NCI-H510A treated with DMSO at 0.1 percent for 48 hours (cell line): ENCODE data around the gene CTNS.

ENCODE experiments used
- DNase-seq: peaks from one replicate; lab custom pipeline; 2025; lab: John Stamatoyannopoulos, UW

Gene CTNS

DNA sequence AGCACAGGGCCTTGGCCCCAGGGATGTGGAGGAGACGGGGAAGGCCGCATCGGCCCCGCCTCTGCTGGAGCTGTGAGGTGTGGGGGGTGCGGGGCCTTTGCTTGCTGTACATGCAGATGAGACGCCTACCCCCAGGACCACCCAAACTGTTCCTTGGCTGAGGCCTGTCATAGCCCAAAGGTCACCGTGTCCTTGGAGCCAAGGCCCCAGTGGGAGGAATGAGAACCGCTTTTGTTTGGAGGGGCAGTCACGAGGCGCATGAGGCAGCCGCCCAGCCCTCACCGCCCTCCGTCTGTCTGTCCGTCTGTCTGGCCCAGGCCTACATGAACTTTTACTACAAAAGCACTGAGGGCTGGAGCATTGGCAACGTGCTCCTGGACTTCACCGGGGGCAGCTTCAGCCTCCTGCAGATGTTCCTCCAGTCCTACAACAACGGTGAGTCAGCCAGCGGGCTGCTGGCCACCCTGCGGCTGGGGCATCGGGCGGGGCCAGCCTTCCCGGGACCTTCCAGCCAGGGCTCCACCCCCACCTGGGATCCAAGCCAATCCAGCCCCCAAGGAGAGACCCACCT is 23.1 kb downstream of the CTNS start:
- DNase-seq: no peak

DNA sequence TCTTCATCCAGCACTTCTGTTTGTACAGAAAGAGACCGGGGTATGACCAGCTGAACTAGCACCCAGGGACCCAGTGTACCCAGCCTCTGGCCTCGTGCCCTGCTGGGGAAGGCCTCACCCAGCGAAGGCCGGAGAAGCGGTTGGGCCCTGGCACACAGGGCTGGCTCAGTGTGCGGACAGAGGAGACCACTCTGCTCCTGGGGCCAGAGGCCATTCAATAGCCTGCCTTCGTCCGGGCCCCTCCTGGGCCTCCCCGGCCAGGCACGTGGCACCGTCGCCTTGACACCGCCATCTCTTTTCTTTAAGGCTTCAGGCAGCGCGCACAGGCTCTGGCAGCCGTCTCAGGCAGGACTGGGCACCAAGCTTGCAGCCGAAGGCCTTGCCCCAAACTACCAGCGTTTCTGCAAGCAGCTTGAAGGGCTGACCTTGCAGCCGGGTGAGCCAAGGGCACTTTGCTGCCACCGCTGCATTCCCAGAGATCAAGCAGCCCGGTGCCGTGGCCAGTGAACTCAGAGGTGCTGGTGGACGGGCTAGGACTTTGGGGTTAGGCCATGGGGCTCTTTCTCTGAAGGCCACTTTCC is 23.8 kb downstream of the CTNS start:
- no peak for DNase-seq

DNA sequence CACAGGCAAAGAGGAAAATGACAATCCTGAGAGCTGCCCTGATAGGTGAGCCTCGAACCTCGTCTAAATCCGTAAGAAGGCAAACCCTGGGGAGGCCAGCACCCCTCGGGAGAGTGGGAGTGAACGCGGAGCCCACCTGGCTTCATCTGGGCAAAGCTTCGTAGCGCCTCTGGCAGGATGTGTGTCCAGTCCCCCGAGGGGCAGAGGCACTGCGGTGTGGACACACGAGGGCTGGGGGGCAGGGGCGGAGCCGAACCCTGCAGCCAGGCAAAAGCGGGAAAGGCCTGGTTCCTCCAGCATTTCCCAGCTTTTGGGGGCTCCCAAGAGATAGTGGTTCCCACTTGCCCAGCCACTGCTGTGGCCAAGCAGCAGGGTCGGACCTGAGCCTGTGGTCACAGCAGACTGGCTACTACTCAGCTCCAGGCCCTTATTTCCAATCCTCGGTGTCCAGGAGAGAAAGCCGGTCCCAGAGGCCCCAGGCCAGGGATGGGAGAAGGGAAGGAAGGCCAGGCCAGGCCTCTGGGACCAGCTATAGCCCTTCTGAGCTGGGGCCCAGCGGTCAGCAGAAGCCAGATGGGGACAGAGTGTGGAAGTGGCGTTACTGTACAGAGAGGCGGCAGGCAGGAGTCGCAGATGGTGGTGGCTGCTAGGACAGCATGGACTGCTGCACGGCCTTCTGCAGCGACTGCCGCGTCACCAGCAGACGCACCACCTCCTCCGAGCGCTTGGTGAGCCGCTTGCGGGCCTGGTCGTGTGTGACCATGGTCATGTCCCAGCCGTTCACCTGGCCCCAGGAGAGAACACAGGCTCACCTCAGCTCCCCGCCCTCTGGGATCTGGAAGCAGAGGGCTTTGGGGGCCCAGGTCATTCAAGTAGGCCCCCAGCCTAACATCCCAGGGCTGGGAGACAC is 26.8 kb downstream of the CTNS start:
- DNase-seq: no peak

DNA sequence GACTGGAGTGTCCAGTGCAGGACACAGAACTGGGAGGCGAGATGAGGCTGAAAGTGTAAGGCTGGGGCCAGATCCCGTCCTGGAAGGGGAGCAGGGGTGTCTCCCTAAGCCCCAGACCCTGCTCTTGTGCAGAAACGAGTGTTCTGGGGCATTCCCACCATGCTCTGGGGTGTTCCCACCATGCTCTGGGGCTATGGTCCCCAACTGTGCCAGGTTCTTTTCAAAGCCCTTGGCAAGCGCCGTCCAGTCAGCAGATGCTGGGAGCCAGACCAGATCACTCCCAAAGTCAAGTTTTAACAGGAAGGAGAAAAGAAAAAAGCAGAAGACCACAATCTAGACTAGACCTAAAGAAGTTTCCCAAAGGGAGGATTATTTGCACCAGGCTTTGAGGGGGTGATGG is 29.3 kb downstream of the CTNS start:
- DNase-seq: no peak

DNA sequence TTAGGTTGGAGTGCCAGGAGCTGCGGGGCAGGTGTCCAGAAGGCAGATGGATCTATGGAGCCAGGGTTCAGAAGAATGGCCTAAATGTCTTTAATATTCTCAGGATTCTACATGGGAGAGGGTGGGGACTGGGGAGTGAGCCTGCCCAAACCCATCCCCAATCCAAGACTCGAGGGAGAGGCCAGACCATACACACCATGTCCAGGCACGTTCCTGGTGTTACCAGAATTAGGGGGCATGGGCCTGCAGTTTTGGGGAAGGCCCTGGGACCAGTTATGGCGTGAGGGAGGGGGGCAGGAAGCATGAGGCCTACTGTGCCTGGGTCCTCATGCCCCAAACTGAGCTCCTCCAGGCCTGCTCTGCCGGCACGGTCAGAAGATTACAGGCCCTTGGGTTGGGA is 30.0 kb downstream of the CTNS start:
- no peak for DNase-seq

DNA sequence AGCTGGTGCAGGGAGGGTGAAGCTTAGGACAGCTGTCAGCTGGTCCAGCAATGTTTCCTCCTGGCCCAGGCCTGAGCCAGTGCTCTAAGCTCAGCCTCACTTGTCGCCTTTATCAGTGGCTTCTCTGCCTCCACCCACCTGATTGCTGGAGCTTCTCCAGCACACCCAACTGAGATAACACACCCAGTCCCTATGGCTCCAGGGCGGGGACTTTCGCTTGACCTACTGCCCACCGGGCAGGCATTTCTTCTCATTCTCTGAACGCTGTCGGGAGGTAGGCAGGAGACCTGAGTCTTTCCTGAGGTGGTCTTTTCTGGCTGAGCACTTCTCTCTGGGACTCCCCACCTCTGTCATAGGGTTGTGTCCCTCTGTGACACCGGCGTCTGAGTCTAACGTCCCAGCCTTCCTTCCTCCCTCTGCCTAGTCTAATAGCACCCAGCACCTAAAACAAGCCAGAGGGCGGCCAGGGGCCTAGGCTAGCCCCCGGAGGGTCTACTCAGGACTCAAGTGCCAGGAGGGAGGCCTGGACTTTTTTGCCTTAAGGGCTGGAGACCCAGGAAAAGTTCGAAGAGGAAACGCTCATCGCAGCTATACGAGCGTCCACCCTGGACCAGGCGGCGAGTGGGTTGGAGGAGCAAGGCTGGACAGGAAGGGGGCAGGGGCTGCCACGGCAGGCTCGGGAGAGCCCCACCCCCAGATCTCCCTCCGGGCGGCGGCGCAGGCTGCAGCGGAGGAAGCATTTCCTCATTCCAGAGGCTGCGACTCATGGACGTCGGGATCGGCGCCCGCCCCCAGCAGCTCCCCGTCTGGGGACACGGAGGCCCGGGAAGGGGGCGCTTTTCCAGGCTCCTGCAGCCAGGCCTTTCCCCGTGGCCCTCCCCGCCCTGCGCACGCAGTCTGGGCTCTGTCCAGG is 31.1 kb downstream of the CTNS start:
- DNase-seq: peak; percentile 39

GRCh38 chr17:3668279-3669084 is 31.9 kb downstream of the CTNS start, which contains the start of the genes EMC6 and TAX1BP3:
Gene EMC6, plus strand, starts transcription at chr17:3668812. Its CDS starts 335 bp downstream, at chr17:3669147.
Gene TAX1BP3, minus strand, starts transcription at chr17:3668578. Its CDS starts 52 bp downstream, at chr17:3668526.
- peak; percentile 91 for DNase-seq

DNA sequence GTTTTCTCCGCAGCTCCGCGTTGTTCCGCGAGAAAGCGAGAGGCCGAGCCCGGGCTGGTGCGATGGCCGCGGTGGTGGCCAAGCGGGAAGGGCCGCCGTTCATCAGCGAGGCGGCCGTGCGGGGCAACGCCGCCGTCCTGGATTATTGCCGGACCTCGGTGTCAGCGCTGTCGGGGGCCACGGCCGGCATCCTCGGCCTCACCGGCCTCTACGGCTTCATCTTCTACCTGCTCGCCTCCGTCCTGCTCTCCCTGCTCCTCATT is 32.5 kb downstream of the CTNS start:
- no peak for DNase-seq

GRCh38 chr17:3669548-3669947 is 33.0 kb downstream of the CTNS start:
- DNase-seq: no peak

DNA sequence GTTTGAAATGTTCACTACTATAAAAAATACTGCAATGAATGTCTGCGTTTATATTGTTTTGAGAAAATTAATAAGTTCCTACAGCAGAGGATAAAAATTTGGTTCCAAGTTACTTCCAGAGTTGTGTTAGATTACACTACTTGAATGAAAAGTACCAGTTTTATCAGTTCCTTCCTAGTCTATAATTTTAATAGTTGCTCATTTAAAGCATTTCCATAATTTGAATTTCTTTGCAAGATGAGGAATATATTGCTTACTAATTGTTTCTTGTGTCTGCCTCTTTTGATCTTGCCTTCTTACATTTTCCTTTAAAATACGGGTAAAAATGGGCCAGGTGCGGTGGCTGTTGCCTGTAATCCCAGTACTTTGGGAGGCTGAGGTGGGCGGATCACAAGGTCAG is 36.0 kb downstream of the CTNS start:
- no peak for DNase-seq

- no peak for DNase-seq
These were observed 39.3 kb downstream of the CTNS start for GRCh38 chr17:3675886-3676285.

DNA sequence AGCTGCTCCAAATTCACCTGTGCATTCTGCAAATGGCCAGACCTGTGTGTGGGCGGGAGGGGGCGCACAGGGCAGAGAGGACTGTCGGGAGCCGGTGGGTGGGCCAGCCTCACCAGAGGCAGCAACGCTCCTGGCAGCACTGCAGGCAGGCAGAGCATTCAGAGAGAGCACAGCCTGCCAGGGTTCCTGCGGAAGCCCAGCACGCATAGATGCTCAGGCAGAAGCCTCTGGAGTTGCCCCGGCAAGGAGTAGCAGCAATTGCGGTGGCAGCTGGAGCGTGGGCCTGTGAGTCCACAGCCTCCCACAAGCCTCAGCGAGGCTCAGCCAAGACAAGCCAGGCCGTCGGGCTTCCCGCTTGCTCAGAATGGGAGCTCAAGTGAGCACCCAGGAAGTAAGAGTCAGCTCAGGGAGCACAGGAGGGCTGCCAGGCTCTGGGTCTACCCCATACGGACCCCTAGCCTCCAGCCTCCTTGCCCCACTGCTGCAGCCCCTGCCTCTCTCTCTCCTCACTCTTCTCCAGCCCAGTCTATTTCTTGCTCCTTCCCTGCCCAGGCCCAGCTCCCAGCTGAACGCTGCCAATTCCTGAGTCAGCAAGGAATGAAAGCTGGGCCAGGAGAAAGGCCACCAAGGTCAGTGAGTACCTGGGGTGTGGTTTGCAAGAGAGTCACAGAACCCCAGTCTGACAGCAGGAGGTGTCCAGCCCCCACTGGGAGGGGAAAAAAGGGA is 41.7 kb downstream of the CTNS start:
- DNase-seq: no peak

DNA sequence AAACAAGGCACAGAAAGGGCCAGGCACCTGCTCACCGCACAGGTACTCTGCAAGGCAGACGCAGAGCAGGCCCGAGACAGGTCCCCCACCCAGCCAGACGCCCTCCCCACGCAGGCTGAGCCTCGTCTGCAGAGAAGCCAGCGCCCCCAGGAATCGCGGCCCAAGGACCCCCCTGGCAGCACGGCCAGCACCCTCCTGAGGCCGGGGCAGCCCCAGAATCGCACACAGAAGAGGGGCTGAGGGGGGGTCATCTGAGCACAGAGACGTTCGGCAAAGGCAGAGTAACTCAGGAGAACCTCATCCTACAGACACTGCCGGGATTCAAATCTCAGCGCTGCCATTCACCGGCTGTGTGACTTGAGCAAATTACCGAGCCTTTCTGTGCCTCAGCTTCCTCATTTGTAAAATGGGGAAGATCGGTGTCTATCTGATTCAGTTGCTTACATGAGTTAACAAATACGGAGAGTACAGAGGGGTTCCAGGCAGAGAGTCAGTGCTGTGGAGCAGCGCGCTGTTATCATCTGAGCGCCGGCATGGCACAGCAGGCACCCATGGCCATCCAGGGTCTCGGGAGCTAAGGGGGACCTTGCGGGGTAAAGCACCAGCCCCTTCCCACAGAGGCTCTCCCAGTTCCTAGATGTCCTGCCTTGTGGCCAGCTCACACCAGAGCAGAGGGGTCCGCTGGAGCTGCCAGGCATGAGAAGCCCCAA is 42.4 kb downstream of the CTNS start:
- DNase-seq: no peak

DNA sequence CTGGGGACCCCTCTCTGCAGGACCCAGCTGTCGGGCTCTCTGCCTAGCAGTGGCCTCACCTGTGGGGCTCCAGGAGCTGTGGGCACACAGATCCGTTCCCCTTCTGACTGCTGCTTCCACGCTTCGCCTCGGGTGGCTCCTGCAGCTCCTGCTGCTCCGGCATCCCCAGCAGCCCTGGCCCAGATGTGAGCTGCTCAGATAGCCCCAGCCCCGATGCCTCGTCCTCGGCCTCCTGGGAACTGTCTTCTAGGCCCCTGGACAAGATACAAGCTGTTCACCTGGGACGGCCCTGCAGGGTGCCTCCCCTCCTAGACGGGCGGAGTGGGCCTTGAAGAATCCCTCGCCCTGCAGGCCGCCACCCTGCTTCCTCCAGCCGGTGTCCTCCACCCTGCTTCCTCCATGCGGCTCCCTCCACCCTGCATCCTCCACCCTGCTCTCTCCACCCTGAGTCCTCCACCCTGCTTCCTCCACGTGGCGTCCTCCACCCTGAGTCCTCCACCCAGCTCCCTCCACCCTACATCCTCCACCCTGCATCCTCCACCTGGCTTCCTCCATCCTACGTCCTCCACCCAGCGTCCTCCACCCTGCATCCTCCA is 43.1 kb downstream of the CTNS start:
- no peak for DNase-seq

DNA sequence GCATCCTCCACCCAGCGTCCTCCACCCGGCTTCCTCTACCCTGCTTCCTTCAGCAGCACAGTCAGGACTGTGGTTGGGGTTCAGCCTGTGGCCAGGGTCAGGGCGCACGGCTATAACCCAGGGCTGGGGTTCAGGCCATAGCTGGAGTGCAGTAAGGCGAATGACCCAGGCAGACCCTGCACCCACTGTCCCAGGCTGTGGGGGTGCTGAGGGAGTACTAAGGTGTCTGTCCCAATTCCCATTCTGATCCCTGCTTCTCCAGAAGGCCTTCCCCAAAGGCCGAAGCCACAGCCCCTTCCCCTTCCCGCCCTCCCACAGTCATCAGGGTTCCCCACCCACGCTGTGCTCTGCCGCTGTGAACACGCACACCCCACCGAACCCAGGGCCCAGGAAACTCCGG is 44.5 kb downstream of the CTNS start:
- DNase-seq: no peak

DNA sequence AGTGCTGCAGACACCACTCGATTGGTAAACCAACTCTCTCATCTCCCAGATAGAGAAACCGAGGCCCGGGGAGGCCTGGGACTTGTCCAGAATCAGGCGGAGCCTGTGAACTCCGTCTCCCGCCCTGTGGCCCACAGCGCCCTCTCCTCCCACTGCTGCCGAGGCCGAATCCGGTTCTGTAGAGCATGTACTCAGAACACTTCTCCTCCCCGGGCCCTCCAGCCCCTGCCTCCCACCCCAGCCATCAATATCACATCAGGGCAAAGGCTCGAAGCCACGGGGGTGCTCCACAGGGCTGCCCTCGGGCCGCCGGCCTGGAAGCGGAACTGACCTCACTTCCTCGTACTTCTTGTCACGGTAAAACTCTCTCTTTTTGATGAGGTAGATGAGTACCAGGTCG is 45.0 kb downstream of the CTNS start:
- no peak for DNase-seq

DNA sequence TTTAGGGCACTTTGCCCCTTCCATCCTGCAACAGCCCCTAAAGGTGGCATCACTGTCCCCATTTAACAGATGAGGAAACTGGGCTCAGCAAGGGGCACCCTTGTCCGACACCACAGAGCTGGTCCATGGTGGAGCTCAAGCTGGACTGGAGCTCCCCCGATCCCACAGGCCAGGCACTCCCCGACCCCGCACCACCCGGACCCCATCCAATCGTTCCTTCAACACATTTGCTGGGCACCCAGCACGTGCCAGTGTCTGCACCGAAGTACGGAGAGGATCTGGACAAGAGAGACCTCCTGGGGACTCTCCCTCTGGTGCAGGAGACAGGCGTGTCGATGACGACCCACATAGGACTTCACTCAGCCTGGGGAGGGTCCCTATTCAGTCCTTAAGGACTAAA is 45.5 kb downstream of the CTNS start:
- DNase-seq: no peak

- DNase-seq: no peak
These were observed 46.5 kb downstream of the CTNS start for GRCh38 chr17:3683054-3683511.

DNA sequence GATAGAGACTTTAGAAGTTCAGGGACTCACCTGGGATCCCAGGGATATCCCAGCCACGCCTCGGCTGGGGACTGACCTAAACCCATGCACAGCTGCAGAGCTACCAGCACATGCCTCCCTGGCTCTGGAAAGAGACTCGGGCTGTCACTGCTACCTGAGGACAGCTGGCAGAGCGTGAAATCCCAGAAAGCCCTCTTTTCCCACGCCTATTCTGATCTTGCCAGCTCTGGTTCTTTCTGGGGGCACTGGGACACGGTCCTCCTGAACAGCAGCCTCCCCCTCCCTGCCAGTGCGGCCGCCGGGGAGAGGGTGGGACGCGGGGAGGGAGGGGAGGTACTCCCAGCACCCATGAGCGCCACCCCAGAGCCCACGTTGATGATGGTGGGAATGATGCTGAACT is 48.6 kb downstream of the CTNS start:
- DNase-seq: no peak
